HG03571 (cell line): ENCODE measurements around the gene TUT4.
A peak's percentile ranks its signal among the peaks of the same experiment; 100 is the strongest.

Experiments used
- ATAC-seq: cut with Tn5 transposase; IDR thresholded peaks from one replicate; pipeline ENCODE4 v1.9.1; 2021; ENCODE audit not compliant: unreplicated experiment

The TUT4 gene

GRCh38 chr1:52416811-52417210 is 136.1 kb downstream of the TUT4 start:
- ATAC-seq, result no peak

GRCh38 chr1:52414942-52415341 is 137.9 kb downstream of the TUT4 start:
- ATAC-seq, result no peak

GRCh38 chr1:52413410-52413989 is 139.4 kb downstream of the TUT4 start:
- no peak for ATAC-seq

- no peak for ATAC-seq
Measured at GRCh38 chr1:52404975-52405338, 147.9 kb downstream of the TUT4 start.

- ATAC-seq, result peak; percentile 92
Measured at GRCh38 chr1:52404116-52404974, 148.5 kb downstream of the TUT4 start, which contains the start of the genes ORC1 and PRPF38A. Gene ORC1, minus strand, starts transcription at chr1:52404423. Its CDS starts 2,200 bp downstream, at chr1:52402223. Gene PRPF38A, plus strand, starts transcription at chr1:52404602. Its CDS starts 148 bp downstream, at chr1:52404750.

- peak; percentile 21 for ATAC-seq
Measured at GRCh38 chr1:52403566-52404115, 149.3 kb downstream of the TUT4 start.

- no peak for ATAC-seq
Measured at GRCh38 chr1:52402860-52403240, 150.0 kb downstream of the TUT4 start.

GRCh38 chr1:52400131-52400530 is 152.8 kb downstream of the TUT4 start:
- no peak for ATAC-seq

GRCh38 chr1:52399629-52400028 is 153.3 kb downstream of the TUT4 start:
- no peak for ATAC-seq

GRCh38 chr1:52393174-52393573 is 159.7 kb downstream of the TUT4 start:
- no peak for ATAC-seq

- no peak for ATAC-seq
Measured at GRCh38 chr1:52386458-52386857, 166.4 kb downstream of the TUT4 start.

- ATAC-seq, result no peak
Measured at GRCh38 chr1:52385376-52385775, 167.5 kb downstream of the TUT4 start.
